ENCODE measurements around the gene EXOSC5. TPM values are rescaled to one million over a fixed set of nuclear protein-coding genes. Genes with fewer than 3 reads are reported as not detected.

EXOSC5 gene
- total and polyA plus RNA-seq, 10 of the 15 experiments (the other 5 are each of a cell fraction or from before 2014, with no cell fraction given), result 15.8 to 123 (median 52.7) TPM

GRCh38 chr19:41436674-41436951, 39.5 kb upstream of the EXOSC5 start:
- no peak overlapping the region for H2AFZ ChIP-seq (ENCODE audit: control insufficient read depth, low read depth, low read length)
- CTCF ChIA-PET, result interaction anchor here (0.6 to 1.6 kb wide), 4 partner anchors 13 to 232 kb away, joined by 3 read pairs; no protein-coding TSS in a partner anchor
- H3K27me3 ChIP-seq (replicated peaks in 1 of 2; ENCODE audit: control insufficient read depth in 2 of 2, insufficient read depth in 2 of 2, low read length in 1 of 2), result no peaks in the 10 kb centered on the region
- no peak for FAIRE-seq
- TF ChIP-seq MEF2B (IDR thresholded peaks at IDR 0.05; ENCODE audit: partially characterized antibody, poor library complexity, severe bottlenecking) (no peak), EED (IDR thresholded peaks at IDR 0.05; ENCODE audit: low read depth) (no peak), PML (IDR thresholded peaks at IDR 0.05; ENCODE audit: low read length) (no peak), RB1 (IDR thresholded peaks at IDR 0.05; ENCODE audit: borderline replicate concordance) (no peak), HDAC2 (IDR thresholded peaks at IDR 0.05) (no peak), HDAC6 (IDR thresholded peaks at IDR 0.05; ENCODE audit: unreplicated experiment) (no peak), RELB (IDR thresholded peaks at IDR 0.05; ENCODE audit: low read depth) (no peak), CTCF (IDR thresholded peaks at IDR 0.05 in 2 of 3, conservative IDR thresholded peaks at IDR 0.05 in 1 of 3; ENCODE audit: control insufficient read depth in 2 of 3, extremely low read depth in 1 of 3, insufficient read depth in 1 of 3, low read depth in 3 of 3, low read length in 3 of 3) (no peak), BMI1 (IDR thresholded peaks at IDR 0.05; ENCODE audit: borderline replicate concordance) (no peak), CBFB (IDR thresholded peaks at IDR 0.05; ENCODE audit: low read depth) (no peak), ZNF207 (IDR thresholded peaks at IDR 0.05; ENCODE audit: borderline replicate concordance) (no peak), STAT3 (IDR thresholded peaks at IDR 0.05; ENCODE audit: low read depth, low read length) (no peak), TCF3 (IDR thresholded peaks at IDR 0.05; ENCODE audit: borderline replicate concordance, insufficient read depth, low read depth, low read length) (no peak), TCF7 (IDR thresholded peaks at IDR 0.05; ENCODE audit: borderline replicate concordance) (no peak)
- intact Hi-C loops (cut with micrococcal nuclease; ENCODE audit: unreplicated experiment) (loop anchor here (5.0 kb wide), 1 partner anchor 234 kb away; no protein-coding TSS in a partner anchor), in situ Hi-C loops (cut with MboI) (no loop called here)
- DNase-seq (ENCODE audit: low read depth, low spot score), result no peak
- no peaks in the 10 kb centered on the region for H4K20me1 ChIP-seq (ENCODE audit: control insufficient read depth, insufficient read depth)
- no peak overlapping the region for H3K9ac ChIP-seq (ENCODE audit: control insufficient read depth, insufficient read depth, low read length)
- H3K79me2 ChIP-seq (ENCODE audit: control insufficient read depth, insufficient read depth, low read length), result peaks cover 2% of the 10 kb centered on the region
- no peak overlapping the region for H3K27ac ChIP-seq (ENCODE audit: control insufficient read depth, insufficient read depth)
- no peaks in the 10 kb centered on the region for H3K4me1 ChIP-seq (ENCODE audit: control insufficient read depth, insufficient read depth, low read length)
- SMC1A ChIA-PET (ENCODE audit: uncharacterized antibody, unreplicated experiment), result interaction anchor here (0.6 to 1.7 kb wide), 2 partner anchors 12 to 226 kb away, joined by 3 to 4 read pairs; no protein-coding TSS in a partner anchor
- no peaks in the 10 kb centered on the region for H3K9me3 ChIP-seq (replicated peaks; ENCODE audit: control insufficient read depth, insufficient read depth, low read length)
- ATAC-seq, result no peak
- H3K4me2 ChIP-seq (ENCODE audit: control insufficient read depth, insufficient read depth), result no peak overlapping the region
- BruUV-seq (replicated peaks), result no TSS peak
- no peak overlapping the region for H3K4me3 ChIP-seq
- RAD21 ChIA-PET (ENCODE audit: unreplicated experiment), result interaction anchor here (0.6 kb wide), 1 partner anchor 75 kb away, joined by 3 read pairs; no protein-coding TSS in a partner anchor
- peaks cover 9 to 10% of the 10 kb centered on the region in 2 experiments; a peak in 3 of 4 replicates for H3K36me3 ChIP-seq (ENCODE audit: control insufficient read depth in 2 of 2, insufficient read depth in 2 of 2, low read length in 1 of 2)
- POLR2A ChIA-PET, result interaction anchor here (0.5 kb wide), 1 partner anchor 119 kb away, joined by 5 read pairs; no protein-coding TSS in a partner anchor

Data from GM12878 (cell line).